SK-N-SH (cell line): Measurements from ENCODE around the gene PLCB3. TPM values are rescaled to one million over a fixed set of nuclear protein-coding genes. Genes with fewer than 3 reads are reported as not detected.
A peak's percentile ranks its signal among the peaks of the same experiment; 100 is the strongest.

Source experiments
- CTCF ChIA-PET: fragments of 300-600, 350-600 bp; formaldehyde crosslinking; extraction: SDS; loops from one replicate; lab custom pipeline; 2021; lab: Yijun Ruan, JAX
- POLR2A ChIA-PET: fragments of 350-600 bp; sonication (Branson Sonifier 250); formaldehyde crosslinking; extraction: SDS; loops from one replicate; lab custom pipeline; 2020; ENCODE audit warnings: antibody characterized with exemption, inconsistent platforms; lab: Yijun Ruan, JAX
- DNase-seq: peaks from one replicate; pipeline ENCODE4 v3.0.0; 2012
- H2AFZ ChIP-seq: fragments of 200-600 bp; sonication (generic); 2 replicates; pipeline ENCODE4 v1.8.1; 2016; ENCODE audit warnings: antibody characterized with exemption, mild to moderate bottlenecking, low read depth
- H3F3A ChIP-seq: fragments of 200-600 bp; sonication (generic); replicated peaks from 2 replicates; pipeline ENCODE3; 2016; ENCODE audit warnings: antibody characterized with exemption, mild to moderate bottlenecking; ENCODE audit not compliant: insufficient read depth
- H3K27ac ChIP-seq, 2 experiments: fragments of 200-500 bp in 1 of 2; fragments of 200-600 bp in 1 of 2; sonication (Bioruptor generic) in 1 of 2; sonication (generic), shearing (Covaris generic) in 1 of 2; 2 replicates each; pipeline versions ENCODE4 v1.5.1 to v1.6.1; 2014 to 2016; ENCODE audit warnings: low read depth in 2 of 2, inconsistent platforms in 1 of 2, low read length in 1 of 2, mild to moderate bottlenecking in 1 of 2, mixed read lengths in 1 of 2
- H3K27me3 ChIP-seq: fragments of 200-600 bp; sonication (generic), shearing (Covaris generic); 2 replicates; pipeline ENCODE4 v1.6.1; 2016; ENCODE audit warnings: mixed run types; ENCODE audit not compliant: insufficient read depth
- H3K36me3 ChIP-seq, 2 experiments: fragments of 200-500 bp in 1 of 2; fragments of 200-600 bp in 1 of 2; sonication (Bioruptor generic) in 1 of 2; sonication (generic) in 1 of 2; replicated peaks in 1 of 2; 2 replicates each; pipeline versions ENCODE3 to v1.5.1; 2014 to 2016; ENCODE audit warnings: low read length in 1 of 2, mild to moderate bottlenecking in 1 of 2; ENCODE audit not compliant: insufficient read depth in 2 of 2, control insufficient read depth in 1 of 2
- H3K4me1 ChIP-seq, 2 experiments: fragments of 200-500 bp in 1 of 2; fragments of 200-600 bp in 1 of 2; sonication (Bioruptor generic) in 1 of 2; sonication (generic), shearing (Covaris generic) in 1 of 2; 2 replicates each; pipeline versions ENCODE4 v1.5.1 to v1.6.1; 2014 to 2016; ENCODE audit warnings: low read depth in 1 of 2, low read length in 1 of 2, mixed run types in 1 of 2; ENCODE audit not compliant: insufficient read depth in 2 of 2, control insufficient read depth in 1 of 2
- H3K4me2 ChIP-seq: fragments of 200-600 bp; sonication (generic), shearing (Covaris generic); 2 replicates; pipeline ENCODE4 v1.6.1; 2017; ENCODE audit warnings: mixed run types
- H3K4me3 ChIP-seq, 2 experiments: fragments of 200-500 bp in 1 of 2; fragments of 200-600 bp in 1 of 2; sonication (Bioruptor generic) in 1 of 2; sonication (generic), shearing (Covaris generic) in 1 of 2; 2 replicates each; pipeline versions ENCODE4 v1.5.1 to v1.8.1; 2014 to 2016; ENCODE audit warnings: low read depth in 2 of 2, inconsistent platforms in 1 of 2, low read length in 1 of 2, mild to moderate bottlenecking in 1 of 2, mixed read lengths in 1 of 2, moderate library complexity in 1 of 2
- H3K79me2 ChIP-seq: fragments of 200-600 bp; sonication (generic); 2 replicates; pipeline ENCODE4 v1.8.1; 2017; ENCODE audit warnings: mild to moderate bottlenecking; ENCODE audit not compliant: insufficient read depth
- H3K9ac ChIP-seq: fragments of 200-600 bp; sonication (generic); 2 replicates; pipeline ENCODE4 v1.6.1; 2017; ENCODE audit warnings: mixed run types
- H3K9me2 ChIP-seq: fragments of 200-600 bp; sonication (generic); 2 replicates; pipeline ENCODE4 v1.6.1; 2017; ENCODE audit warnings: mixed run types
- H3K9me3 ChIP-seq: fragments of 200-600 bp; sonication (generic); 2 replicates; pipeline ENCODE4 v1.6.1; 2017; ENCODE audit warnings: mixed run types, mild to moderate bottlenecking, moderate library complexity
- H4K20me1 ChIP-seq: fragments of 200-600 bp; sonication (generic); 2 replicates; pipeline ENCODE4 v1.6.1; 2017; ENCODE audit warnings: mild to moderate bottlenecking, mixed run types; ENCODE audit not compliant: insufficient read depth
- FOXM1 ChIP-seq: IDR thresholded peaks from 2 replicates; pipeline ENCODE4 v1.4.0; 2012; ENCODE audit warnings: low read depth, mild to moderate bottlenecking
- GATA2 ChIP-seq: sonication (generic); formaldehyde crosslinking; IDR thresholded peaks from 2 replicates; pipeline ENCODE4 v1.5.0; 2020; ENCODE audit warnings: mild to moderate bottlenecking, missing genetic modification reagents
- MXI1 ChIP-seq: IDR thresholded peaks from 2 replicates; pipeline ENCODE4 v1.6.1; 2012; ENCODE audit warnings: mild to moderate bottlenecking, low read depth, low read length, improper control_type of control experiment
- SIN3A ChIP-seq: IDR thresholded peaks from 2 replicates; pipeline ENCODE4 v1.6.1; 2012; ENCODE audit warnings: low read depth, mild to moderate bottlenecking, low read length, moderate library complexity, borderline replicate concordance
- YY1 ChIP-seq: IDR thresholded peaks from 2 replicates; pipeline ENCODE4 v1.4.0; 2012; ENCODE audit warnings: low read depth, mild to moderate bottlenecking
- WGBS: methylation state at CpG from one replicate; pipeline ENCODE4 v1.1.6; 2017; ENCODE audit warnings: low lambda C conversion rate; 5-methylcytosine and 5-hydroxymethylcytosine counted together
- polyA plus RNA-seq, 3 experiments: library from polyadenylated mRNA; depleted of rRNA; stranded (reverse); fragments of >200 nt; gene quantifications; 2 replicates each; pipeline ENCODE4 v1.2.3, GENCODE V29; 2012
- TF ChIP-seq, protein P1 (sequence below): fragments of 200-600 bp; sonication (generic); IDR thresholded peaks from 2 replicates; pipeline ENCODE4 v1.6.1; 2017; ENCODE audit warnings: antibody characterized with exemption, mild to moderate bottlenecking, moderate library complexity
- TF ChIP-seq, protein P2 (sequence below): IDR thresholded peaks from 2 replicates; pipeline ENCODE4 v1.6.1; 2012; ENCODE audit warnings: mild to moderate bottlenecking, low read depth, low read length, moderate library complexity
- TF ChIP-seq, protein P3 (sequence below): fragments of 150-350 bp; IDR thresholded peaks from 2 replicates; pipeline ENCODE4 v1.6.1; 2017; ENCODE audit warnings: antibody characterized with exemption, low read length, low read depth, borderline replicate concordance
- TF ChIP-seq, protein P4 (sequence below): IDR thresholded peaks from 2 replicates; pipeline ENCODE4 v1.4.0; 2012; ENCODE audit warnings: low read depth, borderline replicate concordance

The PLCB3 gene
- polyA plus RNA-seq, 1 of the 3 experiments (the other 2 are of a cell fraction), result 30.4 TPM

DNA sequence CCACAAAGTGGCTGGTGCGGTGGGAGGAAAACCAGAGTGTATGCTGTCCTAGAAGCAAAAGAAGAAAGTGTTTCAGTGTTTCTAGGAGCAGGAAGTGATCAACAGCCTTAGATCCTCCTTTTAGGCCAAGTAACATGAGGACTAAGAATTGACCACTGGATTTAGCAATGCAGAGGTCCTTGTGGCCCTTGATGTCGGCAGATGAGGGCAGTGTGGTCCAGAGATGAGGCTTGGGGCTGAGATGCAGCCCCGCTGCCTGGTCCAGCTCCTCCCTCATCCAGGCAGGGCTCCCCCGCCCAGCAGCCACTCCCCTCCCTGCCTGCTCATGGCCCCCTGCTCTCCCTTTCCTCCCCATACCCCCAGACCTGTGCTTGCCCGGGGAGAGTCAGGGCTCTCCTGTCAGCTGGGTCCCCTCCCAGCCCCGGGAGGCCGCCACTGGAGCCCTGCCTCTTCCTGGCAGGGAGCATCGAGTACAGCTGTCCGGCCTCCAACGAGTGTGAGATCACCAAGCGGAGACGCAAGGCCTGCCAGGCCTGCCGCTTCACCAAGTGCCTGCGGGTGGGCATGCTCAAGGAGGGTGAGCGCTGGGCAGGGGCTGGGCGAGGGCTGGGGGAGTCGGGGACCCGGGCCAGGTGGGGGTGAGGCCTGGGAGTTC is 62.3 kb downstream of the PLCB3 start:
- Histone ChIP-seq H3F3A (peaks cover 6% of the 10 kb centered on the region), H3K36me3 (peaks cover 0 to 20% of the 10 kb centered on the region in 2 experiments), H3K4me2 (no peak overlapping the region), H3K9me2 (no peaks in the 10 kb centered on the region), H3K4me3 (no peak overlapping the region), H3K79me2 (peaks cover 31% of the 10 kb centered on the region), H4K20me1 (no peaks in the 10 kb centered on the region), H2AFZ (no peak overlapping the region), H3K9ac (no peak overlapping the region), H3K27me3 (no peaks in the 10 kb centered on the region), H3K27ac (no peak overlapping the region), H3K9me3 (no peaks in the 10 kb centered on the region), H3K4me1 (peaks cover 0 to 7% of the 10 kb centered on the region in 2 experiments; a peak in 2 of 4 replicates)
- no peak for DNase-seq
- TF ChIP-seq GATA2 (CRISPR knock-in tag) (no peak), YY1 (no peak)
- WGBS, result 85% methylated on average over 17 of the region's 18 CpGs
- CTCF ChIA-PET, result interaction anchor here (0.7 to 1.9 kb wide), 5 partner anchors 9 to 799 kb away, joined by 3 to 8 read pairs (median 3); partner anchors contain the start of genes CATSPERZ and ESRRA
- POLR2A ChIA-PET, result no interaction called here

DNA sequence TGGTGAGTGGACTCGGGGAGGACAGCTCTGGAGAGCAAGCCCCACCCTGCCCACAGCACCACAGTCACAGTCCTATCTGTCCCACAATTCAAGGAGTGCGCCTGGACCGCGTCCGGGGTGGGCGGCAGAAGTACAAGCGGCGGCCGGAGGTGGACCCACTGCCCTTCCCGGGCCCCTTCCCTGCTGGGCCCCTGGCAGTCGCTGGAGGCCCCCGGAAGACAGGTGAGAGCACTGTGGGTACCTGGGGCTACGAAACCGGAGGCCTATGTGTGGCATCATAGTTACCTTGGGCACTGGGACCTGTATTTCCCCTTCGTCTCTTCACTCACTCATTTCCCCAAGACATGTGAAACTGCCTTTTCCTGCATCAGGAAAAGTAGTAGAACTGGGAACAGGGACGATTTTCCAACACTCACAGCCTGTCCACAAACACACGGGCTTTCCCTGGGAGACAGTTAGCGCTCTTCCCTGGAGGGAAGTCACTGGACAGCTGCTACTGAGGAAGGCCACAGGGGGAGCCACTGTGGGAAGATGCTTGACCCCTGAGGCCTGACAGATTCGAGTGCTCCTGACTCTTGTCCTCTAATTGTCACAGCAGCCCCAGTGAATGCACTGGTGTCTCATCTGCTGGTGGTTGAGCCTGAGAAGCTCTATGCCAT is 62.9 kb downstream of the PLCB3 start:
- Histone ChIP-seq H4K20me1 (no peaks in the 10 kb centered on the region), H3K79me2 (peaks cover 34% of the 10 kb centered on the region), H3F3A (peaks cover 6% of the 10 kb centered on the region), H3K27ac (no peak overlapping the region), H3K36me3 (peaks cover 0 to 20% of the 10 kb centered on the region in 2 experiments), H2AFZ (no peak overlapping the region), H3K9me3 (no peaks in the 10 kb centered on the region), H3K9me2 (no peaks in the 10 kb centered on the region), H3K4me3 (no peak overlapping the region), H3K4me1 (peaks cover 0 to 12% of the 10 kb centered on the region in 2 experiments; a peak in 2 of 4 replicates), H3K9ac (no peak overlapping the region), H3K27me3 (no peaks in the 10 kb centered on the region), H3K4me2 (no peak overlapping the region)
- POLR2A ChIA-PET, result no interaction called here
- CTCF ChIA-PET, result interaction anchor here (0.7 to 1.9 kb wide), 4 partner anchors 9 to 135 kb away, joined by 3 to 8 read pairs (median 5); partner anchors contain the start of genes CATSPERZ and ESRRA
- TF ChIP-seq, protein P1, sequence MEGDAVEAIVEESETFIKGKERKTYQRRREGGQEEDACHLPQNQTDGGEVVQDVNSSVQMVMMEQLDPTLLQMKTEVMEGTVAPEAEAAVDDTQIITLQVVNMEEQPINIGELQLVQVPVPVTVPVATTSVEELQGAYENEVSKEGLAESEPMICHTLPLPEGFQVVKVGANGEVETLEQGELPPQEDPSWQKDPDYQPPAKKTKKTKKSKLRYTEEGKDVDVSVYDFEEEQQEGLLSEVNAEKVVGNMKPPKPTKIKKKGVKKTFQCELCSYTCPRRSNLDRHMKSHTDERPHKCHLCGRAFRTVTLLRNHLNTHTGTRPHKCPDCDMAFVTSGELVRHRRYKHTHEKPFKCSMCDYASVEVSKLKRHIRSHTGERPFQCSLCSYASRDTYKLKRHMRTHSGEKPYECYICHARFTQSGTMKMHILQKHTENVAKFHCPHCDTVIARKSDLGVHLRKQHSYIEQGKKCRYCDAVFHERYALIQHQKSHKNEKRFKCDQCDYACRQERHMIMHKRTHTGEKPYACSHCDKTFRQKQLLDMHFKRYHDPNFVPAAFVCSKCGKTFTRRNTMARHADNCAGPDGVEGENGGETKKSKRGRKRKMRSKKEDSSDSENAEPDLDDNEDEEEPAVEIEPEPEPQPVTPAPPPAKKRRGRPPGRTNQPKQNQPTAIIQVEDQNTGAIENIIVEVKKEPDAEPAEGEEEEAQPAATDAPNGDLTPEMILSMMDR, result peak; percentile 32; the same call in 1 of the 2 replicates
- TF ChIP-seq MXI1, result no peak
- 84% methylated on average over 14 of the region's 19 CpGs for WGBS
- peak; percentile 54 for DNase-seq

DNA sequence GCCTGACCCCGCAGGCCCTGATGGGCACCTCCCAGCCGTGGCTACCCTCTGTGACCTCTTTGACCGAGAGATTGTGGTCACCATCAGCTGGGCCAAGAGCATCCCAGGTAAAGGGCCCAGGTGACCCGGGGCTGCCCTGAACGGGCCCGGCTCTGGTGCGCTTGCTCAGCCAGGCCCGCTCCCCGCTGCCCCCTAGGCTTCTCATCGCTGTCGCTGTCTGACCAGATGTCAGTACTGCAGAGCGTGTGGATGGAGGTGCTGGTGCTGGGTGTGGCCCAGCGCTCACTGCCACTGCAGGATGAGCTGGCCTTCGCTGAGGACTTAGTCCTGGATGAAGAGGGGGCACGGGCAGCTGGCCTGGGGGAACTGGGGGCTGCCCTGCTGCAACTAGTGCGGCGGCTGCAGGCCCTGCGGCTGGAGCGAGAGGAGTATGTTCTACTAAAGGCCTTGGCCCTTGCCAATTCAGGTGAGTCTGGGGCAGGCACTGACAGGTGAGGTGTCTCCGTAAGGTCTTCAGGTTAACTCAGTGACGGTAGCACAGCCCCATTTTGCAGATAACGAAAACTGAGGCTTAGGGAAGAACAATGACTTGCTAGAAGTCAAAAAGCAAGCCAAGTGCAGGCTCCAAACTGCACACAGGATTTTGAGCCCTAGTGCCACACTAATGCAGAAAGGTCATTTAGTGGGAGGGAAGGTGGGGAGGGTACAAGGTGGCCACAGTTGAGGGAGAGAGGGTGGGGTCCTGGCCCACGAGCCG is 63.7 kb downstream of the PLCB3 start:
- Histone ChIP-seq H4K20me1 (no peaks in the 10 kb centered on the region), H3K36me3 (peaks cover 0 to 20% of the 10 kb centered on the region in 2 experiments), H3K4me1 (peaks cover 0 to 15% of the 10 kb centered on the region in 2 experiments; a peak in 2 of 4 replicates), H3K79me2 (peaks cover 35% of the 10 kb centered on the region), H3K27ac (no peak overlapping the region), H2AFZ (no peak overlapping the region), H3K4me3 (no peak overlapping the region), H3K9me2 (no peaks in the 10 kb centered on the region), H3K4me2 (no peak overlapping the region), H3F3A (peaks cover 6% of the 10 kb centered on the region), H3K9ac (no peak overlapping the region), H3K27me3 (no peaks in the 10 kb centered on the region), H3K9me3 (no peaks in the 10 kb centered on the region)
- ChIA-PET POLR2A (no interaction called here), CTCF (interaction anchor here (0.7 to 1.9 kb wide), 2 partner anchors 10 to 26 kb away, joined by 3 to 7 read pairs; partner anchors contain the start of gene ESRRA)
- DNase-seq, result no peak
- 89% methylated on average over 15 of the region's 24 CpGs for WGBS
- TF ChIP-seq, protein P2, sequence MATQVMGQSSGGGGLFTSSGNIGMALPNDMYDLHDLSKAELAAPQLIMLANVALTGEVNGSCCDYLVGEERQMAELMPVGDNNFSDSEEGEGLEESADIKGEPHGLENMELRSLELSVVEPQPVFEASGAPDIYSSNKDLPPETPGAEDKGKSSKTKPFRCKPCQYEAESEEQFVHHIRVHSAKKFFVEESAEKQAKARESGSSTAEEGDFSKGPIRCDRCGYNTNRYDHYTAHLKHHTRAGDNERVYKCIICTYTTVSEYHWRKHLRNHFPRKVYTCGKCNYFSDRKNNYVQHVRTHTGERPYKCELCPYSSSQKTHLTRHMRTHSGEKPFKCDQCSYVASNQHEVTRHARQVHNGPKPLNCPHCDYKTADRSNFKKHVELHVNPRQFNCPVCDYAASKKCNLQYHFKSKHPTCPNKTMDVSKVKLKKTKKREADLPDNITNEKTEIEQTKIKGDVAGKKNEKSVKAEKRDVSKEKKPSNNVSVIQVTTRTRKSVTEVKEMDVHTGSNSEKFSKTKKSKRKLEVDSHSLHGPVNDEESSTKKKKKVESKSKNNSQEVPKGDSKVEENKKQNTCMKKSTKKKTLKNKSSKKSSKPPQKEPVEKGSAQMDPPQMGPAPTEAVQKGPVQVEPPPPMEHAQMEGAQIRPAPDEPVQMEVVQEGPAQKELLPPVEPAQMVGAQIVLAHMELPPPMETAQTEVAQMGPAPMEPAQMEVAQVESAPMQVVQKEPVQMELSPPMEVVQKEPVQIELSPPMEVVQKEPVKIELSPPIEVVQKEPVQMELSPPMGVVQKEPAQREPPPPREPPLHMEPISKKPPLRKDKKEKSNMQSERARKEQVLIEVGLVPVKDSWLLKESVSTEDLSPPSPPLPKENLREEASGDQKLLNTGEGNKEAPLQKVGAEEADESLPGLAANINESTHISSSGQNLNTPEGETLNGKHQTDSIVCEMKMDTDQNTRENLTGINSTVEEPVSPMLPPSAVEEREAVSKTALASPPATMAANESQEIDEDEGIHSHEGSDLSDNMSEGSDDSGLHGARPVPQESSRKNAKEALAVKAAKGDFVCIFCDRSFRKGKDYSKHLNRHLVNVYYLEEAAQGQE, result no peak
- TF ChIP-seq FOXM1 (no peak), SIN3A (no peak), GATA2 (CRISPR knock-in tag) (no peak)
- TF ChIP-seq, protein P3, sequence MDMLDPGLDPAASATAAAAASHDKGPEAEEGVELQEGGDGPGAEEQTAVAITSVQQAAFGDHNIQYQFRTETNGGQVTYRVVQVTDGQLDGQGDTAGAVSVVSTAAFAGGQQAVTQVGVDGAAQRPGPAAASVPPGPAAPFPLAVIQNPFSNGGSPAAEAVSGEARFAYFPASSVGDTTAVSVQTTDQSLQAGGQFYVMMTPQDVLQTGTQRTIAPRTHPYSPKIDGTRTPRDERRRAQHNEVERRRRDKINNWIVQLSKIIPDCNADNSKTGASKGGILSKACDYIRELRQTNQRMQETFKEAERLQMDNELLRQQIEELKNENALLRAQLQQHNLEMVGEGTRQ, result no peak
- TF ChIP-seq, protein P4, sequence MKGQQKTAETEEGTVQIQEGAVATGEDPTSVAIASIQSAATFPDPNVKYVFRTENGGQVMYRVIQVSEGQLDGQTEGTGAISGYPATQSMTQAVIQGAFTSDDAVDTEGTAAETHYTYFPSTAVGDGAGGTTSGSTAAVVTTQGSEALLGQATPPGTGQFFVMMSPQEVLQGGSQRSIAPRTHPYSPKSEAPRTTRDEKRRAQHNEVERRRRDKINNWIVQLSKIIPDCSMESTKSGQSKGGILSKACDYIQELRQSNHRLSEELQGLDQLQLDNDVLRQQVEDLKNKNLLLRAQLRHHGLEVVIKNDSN, result no peak
